ENCODE data around the gene LARGE2.
A peak's percentile ranks its signal among the peaks of the same experiment; 100 is the strongest.

Gene LARGE2

GRCh38 chr11:45930031-45930794 is 7.8 kb downstream of the LARGE2 start:
- DNase-seq (ENCODE audit: low spot score) = peak; percentile 52

- DNase-seq (ENCODE audit: low spot score) = no peak
These were observed 8.6 kb downstream of the LARGE2 start for GRCh38 chr11:45930951-45931570.

- no peak for DNase-seq (ENCODE audit: low spot score)
These were observed 9.3 kb downstream of the LARGE2 start for GRCh38 chr11:45931739-45932138.

GRCh38 chr11:45932217-45932616 is 9.8 kb downstream of the LARGE2 start:
- no peak for DNase-seq (ENCODE audit: low spot score)

GRCh38 chr11:45933131-45933831 is 10.8 kb downstream of the LARGE2 start:
- DNase-seq (ENCODE audit: low spot score) = no peak

- DNase-seq (ENCODE audit: low spot score) = no peak
These were observed 11.6 kb downstream of the LARGE2 start for GRCh38 chr11:45933846-45934579.

- DNase-seq (ENCODE audit: low spot score) = no peak
These were observed 12.3 kb downstream of the LARGE2 start for GRCh38 chr11:45934580-45935318.

GRCh38 chr11:45935349-45936064 is 13.1 kb downstream of the LARGE2 start:
- DNase-seq (ENCODE audit: low spot score) = no peak

- DNase-seq (ENCODE audit: low spot score) = no peak
These were observed 14.1 kb downstream of the LARGE2 start for GRCh38 chr11:45936511-45937054.

- no peak for DNase-seq (ENCODE audit: low spot score)
These were observed 15.5 kb downstream of the LARGE2 start for GRCh38 chr11:45937916-45938315.

GRCh38 chr11:45939836-45940235 is 17.4 kb downstream of the LARGE2 start:
- DNase-seq (ENCODE audit: low spot score) = no peak

GRCh38 chr11:45941285-45941684 is 18.8 kb downstream of the LARGE2 start:
- DNase-seq (ENCODE audit: low spot score) = no peak

- DNase-seq (ENCODE audit: low spot score) = no peak
These were observed 19.9 kb downstream of the LARGE2 start for GRCh38 chr11:45942381-45942780.

GRCh38 chr11:45945397-45945999 is 23.0 kb downstream of the LARGE2 start:
- no peak for DNase-seq (ENCODE audit: low spot score)

- no peak for DNase-seq (ENCODE audit: low spot score)
These were observed 25.4 kb downstream of the LARGE2 start for GRCh38 chr11:45947885-45948284.

GRCh38 chr11:45948356-45948755 is 25.9 kb downstream of the LARGE2 start:
- DNase-seq (ENCODE audit: low spot score) = no peak

GRCh38 chr11:45949992-45950407 is 27.5 kb downstream of the LARGE2 start:
- no peak for DNase-seq (ENCODE audit: low spot score)

GRCh38 chr11:45959851-45960250 is 37.4 kb downstream of the LARGE2 start:
- DNase-seq (ENCODE audit: low spot score) = no peak

GRCh38 chr11:45960387-45961095 is 38.1 kb downstream of the LARGE2 start:
- DNase-seq (ENCODE audit: low spot score) = no peak

All from CD4-positive, alpha-beta T cell treated with Interleukin-2 at 100 ng/mL for 4 hours (primary cell).